Loucy (cell line): ENCODE measurements around the gene CAPN14.

Experiments
- CTCF ChIP-seq: fragments of 200-600 bp; sonication (generic); conservative IDR thresholded peaks from 2 replicates; pipeline ENCODE4 v1.5.1; 2014; ENCODE audit warnings: mild to moderate bottlenecking, antibody characterized with exemption, low read length
- EZH2phosphoT487 ChIP-seq: fragments of 200-600 bp; IDR thresholded peaks from 2 replicates; pipeline ENCODE4 v1.6.1; 2018; ENCODE audit warnings: antibody characterized with exemption, mild to moderate bottlenecking, moderate library complexity, borderline replicate concordance

DNA sequence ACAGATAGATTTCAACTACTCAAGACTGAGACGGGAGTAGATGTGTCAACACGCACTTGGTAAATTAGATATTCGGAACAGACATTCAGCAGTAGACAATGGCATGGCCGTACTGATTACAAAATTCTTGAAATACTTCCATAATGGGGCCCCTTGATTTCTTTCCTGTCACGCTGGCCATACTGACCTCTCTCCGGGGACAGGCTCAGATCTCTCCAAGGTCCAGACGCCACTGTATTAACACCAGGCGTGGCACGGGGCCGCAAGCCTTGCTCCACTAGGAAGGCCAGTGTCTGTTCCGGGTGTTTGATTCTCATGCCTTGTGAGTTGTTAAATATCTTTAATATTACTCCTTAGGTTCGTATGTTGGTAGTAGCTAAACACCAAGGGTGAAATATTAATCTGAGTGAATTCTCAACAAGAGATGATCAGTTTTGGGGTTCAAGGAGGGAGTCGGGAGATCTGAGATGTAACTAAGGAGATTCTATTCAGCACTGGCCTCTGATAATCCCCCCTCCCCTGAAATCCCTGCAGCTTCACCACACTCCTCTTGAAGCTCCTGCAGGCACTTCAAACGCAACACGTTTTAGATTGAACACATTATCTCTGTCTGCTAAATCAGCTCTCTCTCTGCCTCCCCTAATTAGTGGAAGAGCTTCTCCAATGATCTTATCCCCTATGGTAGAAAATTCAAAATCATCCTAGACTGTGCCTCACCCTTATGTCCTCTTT is 14.4 kb upstream of the CAPN14 start:
- TF ChIP-seq CTCF (no peak), EZH2phosphoT487 (no peak)
